Transverse colon (tissue), 4 donors: Measurements from ENCODE around the gene NEU2. TPM values are rescaled to one million over a fixed set of nuclear protein-coding genes. Genes with fewer than 3 reads are reported as not detected.

Experiments
- DNase-seq: peaks from one replicate; pipeline ENCODE4 v3.0.0-alpha.2; 2019
- H3K27ac ChIP-seq, 4 donors: fragments of 200-600 bp; sonication (generic); 2 replicates each; pipeline ENCODE4 v1.5.1; 2016 to 2018; ENCODE audit warnings: inconsistent platforms in 4 of 4
- H3K27me3 ChIP-seq: fragments of 200-600 bp; sonication (generic); 2 replicates; pipeline ENCODE4 v1.5.1; 2017; ENCODE audit warnings: inconsistent platforms
- H3K36me3 ChIP-seq, 4 donors: fragments of 200-600 bp; sonication (generic); 2 replicates each; pipeline ENCODE4 v1.5.1; 2017 to 2019; ENCODE audit warnings: inconsistent platforms in 4 of 4
- H3K4me1 ChIP-seq, 4 donors: fragments of 200-600 bp; sonication (generic); 2 replicates each; pipeline ENCODE4 v1.5.1; 2017 to 2020; ENCODE audit warnings: inconsistent platforms in 4 of 4
- H3K4me3 ChIP-seq, 4 donors: fragments of 200-600 bp; sonication (generic); 1 replicate in 1 of 4; 2 replicates in 3 of 4; pipeline versions ENCODE4 v1.5.1 to v1.6.1; 2017 to 2019; ENCODE audit warnings: inconsistent platforms in 4 of 4
- H3K9me3 ChIP-seq, 2 donors: fragments of 200-600 bp; sonication (generic); 2 replicates each; pipeline ENCODE4 v1.5.1; 2017 to 2019; ENCODE audit warnings: inconsistent platforms in 2 of 2
- EP300 ChIP-seq: sonication (generic); formaldehyde crosslinking; IDR thresholded peaks from one replicate; pipeline ENCODE4 v1.6.1; 2017; ENCODE audit warnings: antibody characterized with exemption, low read depth
- POLR2A ChIP-seq: fragments of 450-650 bp; IDR thresholded peaks from one replicate; pipeline ENCODE4 v1.6.1; 2016; ENCODE audit warnings: antibody characterized with exemption, mild to moderate bottlenecking, moderate library complexity
- POLR2AphosphoS5 ChIP-seq, 3 donors: sonication (generic); formaldehyde crosslinking; IDR thresholded peaks; one replicate each; pipeline ENCODE4 v1.6.1; 2016; ENCODE audit warnings: antibody characterized with exemption in 3 of 3
- WGBS, 2 donors: methylation state at CpG; one replicate each; pipeline ENCODE4 v1.1.5; 2018; ENCODE audit warnings: low coverage in 1 of 2; 5-methylcytosine and 5-hydroxymethylcytosine counted together
- in situ Hi-C, 4 donors: fragments of 200-750 bp; cut with MboI; loops; one replicate each; pipeline versions ENCODE4 v1.15.0 to v1.15.1; 2017; ENCODE audit warnings: low sequenced_read_pairs in 3 of 4, low pct_ligation_motif_present in 1 of 4, low pct_unique_long_range_greater_than_20kb in 1 of 4
- intact Hi-C: fragments of 100-400 bp; cut with DNase I; formaldehyde crosslinking; loops from one replicate; pipeline ENCODE4 v1.15.1; 2023; ENCODE audit warnings: low total_unique reads
- total RNA-seq, 4 donors: library from RNA; depleted of rRNA; stranded (reverse); fragments of >200 nt; gene quantifications; one replicate each; pipeline ENCODE4 v1.1.0, GENCODE V29; 2016
- TF ChIP-seq, protein P1 (sequence below), 5 experiments: fragments of 200-600 bp in 3 of 5; fragments of 450-650 bp in 2 of 5; sonication (generic) in 3 of 5; IDR thresholded peaks; 1 replicate in 2 of 5; 2 replicates in 3 of 5; pipeline ENCODE4 v1.5.1; 2016 to 2017; ENCODE audit warnings: antibody characterized with exemption in 5 of 5, inconsistent platforms in 3 of 5, mild to moderate bottlenecking in 2 of 5, moderate library complexity in 1 of 5

The NEU2 gene
- total RNA-seq, 4 donors from 2014 or later: 0.41 TPM; not detected in 3

DNA sequence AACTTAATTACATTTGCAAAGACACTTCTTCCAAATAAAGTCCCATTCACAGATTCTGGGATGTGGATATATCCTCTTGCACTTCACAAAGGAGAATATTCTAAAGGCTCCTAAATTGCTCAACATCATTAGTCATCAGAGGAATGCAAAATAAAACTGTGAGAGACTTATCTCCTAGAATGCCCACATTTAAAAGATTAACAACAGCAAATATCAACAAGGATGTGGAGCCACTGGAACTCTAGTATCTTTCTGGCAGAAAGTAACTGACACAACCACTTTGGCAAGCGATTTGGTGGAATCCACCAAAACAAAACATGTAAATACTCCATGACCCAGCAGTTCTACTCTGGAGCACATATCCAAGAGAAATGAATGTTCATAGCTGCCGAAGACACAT is 4.6 kb downstream of the NEU2 start:
- intact Hi-C loops: no loop called here
- TF ChIP-seq POLR2A (no peak), EP300 (no peak), POLR2AphosphoS5 (IDR thresholded peaks at IDR 0.05) (no peak)
- TF ChIP-seq, protein P1, sequence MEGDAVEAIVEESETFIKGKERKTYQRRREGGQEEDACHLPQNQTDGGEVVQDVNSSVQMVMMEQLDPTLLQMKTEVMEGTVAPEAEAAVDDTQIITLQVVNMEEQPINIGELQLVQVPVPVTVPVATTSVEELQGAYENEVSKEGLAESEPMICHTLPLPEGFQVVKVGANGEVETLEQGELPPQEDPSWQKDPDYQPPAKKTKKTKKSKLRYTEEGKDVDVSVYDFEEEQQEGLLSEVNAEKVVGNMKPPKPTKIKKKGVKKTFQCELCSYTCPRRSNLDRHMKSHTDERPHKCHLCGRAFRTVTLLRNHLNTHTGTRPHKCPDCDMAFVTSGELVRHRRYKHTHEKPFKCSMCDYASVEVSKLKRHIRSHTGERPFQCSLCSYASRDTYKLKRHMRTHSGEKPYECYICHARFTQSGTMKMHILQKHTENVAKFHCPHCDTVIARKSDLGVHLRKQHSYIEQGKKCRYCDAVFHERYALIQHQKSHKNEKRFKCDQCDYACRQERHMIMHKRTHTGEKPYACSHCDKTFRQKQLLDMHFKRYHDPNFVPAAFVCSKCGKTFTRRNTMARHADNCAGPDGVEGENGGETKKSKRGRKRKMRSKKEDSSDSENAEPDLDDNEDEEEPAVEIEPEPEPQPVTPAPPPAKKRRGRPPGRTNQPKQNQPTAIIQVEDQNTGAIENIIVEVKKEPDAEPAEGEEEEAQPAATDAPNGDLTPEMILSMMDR (IDR thresholded peaks at IDR 0.05): no peak

DNA sequence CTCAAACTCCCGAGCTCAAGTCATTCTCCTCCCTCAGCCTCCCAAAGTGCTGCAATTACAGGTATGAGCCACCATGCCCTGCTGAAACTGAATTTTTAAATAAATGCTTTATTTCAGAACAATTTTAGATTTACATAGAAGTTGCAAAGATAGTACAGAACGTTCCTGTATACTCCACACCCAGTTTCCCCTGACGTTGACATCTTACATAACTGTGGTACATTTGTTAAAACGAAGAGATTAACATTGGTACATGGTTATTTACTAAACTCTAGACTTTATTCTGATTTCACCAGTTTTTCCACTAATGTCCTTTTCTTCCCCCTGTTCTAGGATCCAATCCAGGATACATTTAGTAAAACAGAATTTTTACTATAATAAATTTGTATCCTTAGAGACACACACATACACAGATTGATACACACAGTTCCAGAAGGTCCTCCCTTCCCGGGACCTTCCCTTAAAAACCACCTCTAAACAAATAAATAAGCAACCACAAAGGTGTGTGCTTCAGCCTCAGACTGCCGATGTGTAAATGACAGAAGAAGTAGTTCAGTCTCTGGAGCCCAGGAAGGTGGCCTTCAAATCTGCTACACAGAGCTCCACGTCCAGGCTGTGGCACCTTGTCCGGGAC is 6.9 kb downstream of the NEU2 start:
- Histone ChIP-seq H3K36me3 (no peaks in the 10 kb centered on the region), H3K27me3 (no peaks in the 10 kb centered on the region), H3K9me3 (no peaks in the 10 kb centered on the region), H3K27ac (no peak overlapping the region), H3K4me1 (no peaks in the 10 kb centered on the region), H3K4me3 (no peak overlapping the region)
- no peak for DNase-seq
- in situ Hi-C loops (loop anchor here in 1 of 4 donors (25.0 kb wide), 1 partner anchor 177 kb away; the partner anchor contains the start of gene SNORC), intact Hi-C loops (no loop called here)
- WGBS, 2 donors: 51 to 81% methylated on average over 4 to 8 of the region's 8 CpGs
- TF ChIP-seq EP300 (no peak), POLR2A (no peak), POLR2AphosphoS5 (IDR thresholded peaks at IDR 0.05) (no peak)
- TF ChIP-seq, protein P1 (IDR thresholded peaks at IDR 0.05): no peak

More for the DNA sequence above, 4.6 kb downstream of the NEU2 start:
- Histone ChIP-seq H3K36me3 (no peaks in the 10 kb centered on the region), H3K27me3 (no peaks in the 10 kb centered on the region), H3K27ac (no peak overlapping the region), H3K9me3 (no peaks in the 10 kb centered on the region), H3K4me1 (no peaks in the 10 kb centered on the region), H3K4me3 (no peak overlapping the region)
- WGBS, 2 donors: 77 to 82% methylated on average over 2 of the region's 2 CpGs
- DNase-seq: no peak
- in situ Hi-C loops: loop anchor here in 1 of 4 donors (25.0 kb wide), 1 partner anchor 175 kb away; the partner anchor contains the start of gene SNORC

DNA sequence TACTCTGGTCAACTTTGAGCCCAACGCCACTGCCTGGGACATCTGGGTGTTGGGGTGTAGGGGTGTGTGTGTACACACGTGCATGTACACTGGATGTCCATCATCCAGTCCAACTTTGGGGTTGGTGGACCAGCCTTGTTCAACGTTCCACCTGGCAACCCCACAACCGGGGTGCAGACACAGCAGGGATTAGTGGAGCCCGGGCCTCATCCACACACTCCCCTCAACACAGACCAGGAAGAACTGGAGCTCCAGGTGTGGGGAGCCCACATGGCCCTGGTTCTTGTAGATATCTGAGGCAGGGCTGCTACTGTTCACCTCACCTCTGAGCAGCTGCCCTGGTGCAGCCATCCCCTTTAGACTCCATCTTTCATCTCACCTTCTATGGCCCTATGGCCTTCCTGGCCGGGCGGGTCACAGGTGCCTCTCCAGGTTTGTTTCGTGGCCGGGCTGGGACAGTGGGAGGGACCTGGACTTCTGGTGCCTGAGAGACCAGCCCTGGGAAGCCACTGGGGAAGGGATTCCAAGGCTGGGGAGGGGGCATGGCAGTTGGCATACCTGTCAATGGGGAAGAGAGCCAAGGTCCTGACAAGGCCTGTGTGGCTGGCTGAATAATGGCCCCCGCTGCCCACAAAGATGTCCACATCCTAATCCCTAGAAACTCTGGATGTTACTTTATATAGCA is 7.5 kb downstream of the NEU2 start:
- Histone ChIP-seq H3K4me1 (no peaks in the 10 kb centered on the region), H3K27me3 (no peaks in the 10 kb centered on the region), H3K36me3 (no peaks in the 10 kb centered on the region), H3K27ac (no peak overlapping the region), H3K9me3 (no peaks in the 10 kb centered on the region), H3K4me3 (no peak overlapping the region)
- in situ Hi-C loops: loop anchor here in 1 of 4 donors (25.0 kb wide), 1 partner anchor 178 kb away; the partner anchor contains the start of gene SNORC
- intact Hi-C loops: no loop called here
- DNase-seq: no peak
- WGBS, 2 donors: 94 to 100% methylated on average over 1 to 10 of the region's 10 CpGs
- TF ChIP-seq POLR2A (no peak), EP300 (no peak), POLR2AphosphoS5 (IDR thresholded peaks at IDR 0.05) (no peak)
- TF ChIP-seq, protein P1 (IDR thresholded peaks at IDR 0.05): no peak

DNA sequence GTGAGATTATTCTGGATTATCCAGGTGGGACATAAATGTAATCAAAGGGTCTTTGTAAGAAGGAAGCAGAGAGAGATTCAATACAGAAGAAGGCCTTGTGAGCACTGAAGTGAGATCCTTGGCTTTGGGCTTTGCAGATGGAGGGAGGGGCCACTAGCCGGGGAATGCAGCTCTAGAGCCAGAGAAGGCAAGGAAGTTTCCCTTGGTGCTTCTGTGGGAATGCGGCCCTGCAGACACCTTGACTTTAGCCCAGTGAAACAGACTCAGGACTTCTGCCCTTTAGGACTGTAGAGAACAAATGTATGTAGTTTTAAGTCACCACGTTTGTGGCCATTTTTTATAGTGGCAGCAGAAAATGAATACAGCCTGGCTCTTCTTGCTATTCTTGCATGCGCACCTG is 8.1 kb downstream of the NEU2 start:
- 85 to 92% methylated on average over 4 of the region's 4 CpGs for WGBS, 2 donors
- Histone ChIP-seq H3K4me3 (no peak overlapping the region), H3K27me3 (no peaks in the 10 kb centered on the region), H3K36me3 (no peaks in the 10 kb centered on the region), H3K9me3 (no peaks in the 10 kb centered on the region), H3K27ac (no peak overlapping the region), H3K4me1 (no peaks in the 10 kb centered on the region)
- no peak for DNase-seq
- intact Hi-C loops: no loop called here
- no peak for TF ChIP-seq EP300
- TF ChIP-seq, protein P1 (IDR thresholded peaks at IDR 0.05): no peak
- no peak for TF ChIP-seq POLR2A
- in situ Hi-C loops: loop anchor here in 1 of 4 donors (25.0 kb wide), 1 partner anchor 178 kb away; the partner anchor contains the start of gene SNORC
